GM10847 (cell line): Measurements from ENCODE around the gene TRIM44.

Experiments used
- POLR2A ChIP-seq: IDR thresholded peaks from 2 replicates; pipeline ENCODE4 v1.6.1; 2011; ENCODE audit not compliant: insufficient read length; ENCODE audit errors: extremely low read depth

Gene TRIM44

GRCh38 chr11:35678975-35679374 is 16.4 kb downstream of the TRIM44 start:
- no peak for TF ChIP-seq POLR2A

- no peak for TF ChIP-seq POLR2A
Measured at GRCh38 chr11:35680506-35680905, 17.9 kb downstream of the TRIM44 start.

DNA sequence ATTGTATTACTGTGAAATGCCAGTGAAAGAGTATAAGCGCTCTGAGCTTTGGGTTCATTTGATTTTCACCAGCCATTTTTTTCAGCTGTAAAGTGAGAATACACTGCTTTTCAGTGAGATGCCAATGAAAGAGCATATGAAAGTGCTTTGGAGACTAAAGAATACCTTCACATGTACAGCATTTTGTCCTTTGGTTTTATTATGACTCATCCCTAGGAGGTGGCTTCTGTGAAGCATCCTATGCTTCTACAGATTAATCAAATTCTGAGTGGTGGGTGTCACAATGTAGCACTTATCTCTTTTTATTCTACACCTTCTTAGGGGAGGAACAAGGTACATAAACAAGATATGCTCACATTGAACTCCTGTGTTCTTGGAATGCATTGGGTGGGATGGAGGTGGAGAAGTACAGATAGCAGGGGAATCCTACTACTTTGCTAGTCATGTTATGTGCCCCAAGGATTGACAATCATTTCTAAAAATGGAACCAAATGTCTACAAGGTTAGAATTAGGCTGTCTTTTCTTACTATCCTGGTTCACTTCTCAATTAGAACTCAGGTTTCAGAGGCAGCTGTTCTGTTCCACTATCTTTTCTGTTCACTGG is 18.7 kb downstream of the TRIM44 start:
- no peak for TF ChIP-seq POLR2A

- TF ChIP-seq POLR2A = no peak
Measured at GRCh38 chr11:35682230-35683173, 19.9 kb downstream of the TRIM44 start.

GRCh38 chr11:35683728-35684339 is 21.3 kb downstream of the TRIM44 start:
- no peak for TF ChIP-seq POLR2A

- TF ChIP-seq POLR2A = no peak
Measured at GRCh38 chr11:35688023-35688422, 25.4 kb downstream of the TRIM44 start.

DNA sequence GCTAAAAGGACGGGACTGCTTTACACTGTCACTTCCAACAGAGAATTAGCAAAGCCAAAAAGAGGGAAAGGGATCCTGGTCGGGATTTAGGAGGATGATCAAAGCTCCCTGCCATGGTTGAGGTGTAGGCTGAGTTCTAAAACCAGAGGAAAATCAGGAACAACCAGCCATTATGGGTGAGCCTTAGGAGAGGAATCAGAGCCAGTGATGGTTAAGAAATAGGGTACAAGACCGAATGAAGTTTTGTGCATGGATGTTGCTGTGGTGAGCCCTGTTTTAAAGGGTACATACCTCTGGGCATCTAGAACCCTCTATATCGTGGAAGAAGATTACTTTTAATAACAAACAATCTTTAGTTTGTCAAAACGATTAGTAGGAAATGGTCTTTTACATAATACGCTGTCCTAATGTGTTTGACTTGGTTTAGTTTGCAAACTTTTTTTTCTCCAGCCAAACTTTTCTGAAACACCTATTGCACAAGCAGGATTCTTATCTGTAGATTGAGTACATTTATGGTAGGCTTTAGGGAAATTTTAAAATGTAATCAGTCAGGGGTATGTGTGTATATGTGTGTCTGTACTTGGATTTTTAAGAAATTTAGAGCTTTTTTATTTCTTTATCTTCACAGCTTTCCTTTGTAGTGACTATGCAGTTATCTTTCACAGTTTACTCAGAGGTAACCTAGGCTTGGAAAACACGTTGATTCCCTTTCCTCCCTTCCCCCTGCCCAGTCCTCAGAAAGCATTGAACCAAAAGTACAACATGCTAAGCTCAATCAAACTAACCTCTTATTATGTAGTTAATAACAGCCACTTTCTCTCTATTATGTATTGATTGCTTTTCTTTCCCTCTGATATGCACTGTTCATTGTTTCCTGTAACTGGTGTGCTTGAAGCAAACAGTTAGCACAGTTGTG is 26.8 kb downstream of the TRIM44 start:
- TF ChIP-seq POLR2A = no peak

DNA sequence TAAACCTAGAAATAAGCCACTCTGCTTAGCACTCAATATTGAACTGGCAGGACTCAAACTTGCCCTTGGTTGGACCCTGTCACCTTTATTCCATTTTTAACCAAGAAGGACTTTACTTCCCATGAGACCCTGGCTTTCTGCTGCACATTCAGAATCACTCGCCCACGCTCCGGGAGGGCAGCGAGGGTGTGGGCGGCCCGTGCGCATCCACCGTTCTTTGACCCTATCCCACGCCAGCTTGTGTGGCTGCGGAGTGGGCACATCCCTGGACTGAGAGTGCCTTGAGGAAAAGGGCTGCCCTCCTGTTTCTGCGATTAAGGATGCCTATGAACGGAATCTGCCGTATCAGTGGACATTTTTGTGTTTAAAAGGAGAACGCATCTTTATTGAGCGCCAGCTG is 39.6 kb downstream of the TRIM44 start:
- TF ChIP-seq POLR2A = no peak

DNA sequence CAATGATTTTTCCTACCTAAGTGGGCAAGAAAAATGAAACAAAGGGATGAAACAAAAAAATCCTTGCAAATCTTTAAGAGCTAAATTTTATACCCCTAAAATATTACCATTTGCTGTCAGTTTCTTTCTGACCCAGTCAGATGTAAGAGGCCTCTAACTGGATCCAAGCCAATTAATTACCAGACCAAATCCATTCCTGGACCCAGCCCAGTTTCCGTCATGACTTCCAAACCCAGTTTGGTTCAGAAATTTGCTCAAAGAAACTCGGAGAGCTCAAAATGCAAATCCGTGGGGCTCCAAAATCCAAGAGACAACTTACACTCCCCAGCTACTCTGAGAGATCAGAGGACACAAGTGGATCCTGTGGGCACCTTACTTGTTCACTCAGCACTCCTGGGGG is 46.8 kb downstream of the TRIM44 start:
- no peak for TF ChIP-seq POLR2A

GRCh38 chr11:35711173-35711910 is 48.8 kb downstream of the TRIM44 start:
- TF ChIP-seq POLR2A = no peak

DNA sequence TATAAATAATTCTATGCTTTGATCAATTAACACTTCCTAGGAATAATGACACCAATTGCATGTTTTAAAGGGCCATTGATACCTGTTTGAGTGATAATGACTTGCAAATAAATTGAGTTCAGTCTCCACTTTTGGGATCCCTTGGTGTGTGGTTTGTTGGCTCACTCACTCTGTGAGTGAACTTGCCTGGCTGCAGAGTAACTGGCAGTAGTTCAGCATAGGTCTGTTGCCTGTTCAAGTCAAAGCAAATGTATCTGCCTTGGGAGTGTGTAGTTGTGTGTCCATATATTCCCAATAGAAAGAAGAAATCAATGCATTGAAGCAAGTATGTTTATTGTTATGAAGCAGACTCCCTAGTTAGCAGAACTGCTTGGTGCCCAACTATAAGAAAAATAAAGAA is 49.3 kb downstream of the TRIM44 start:
- TF ChIP-seq POLR2A = no peak

DNA sequence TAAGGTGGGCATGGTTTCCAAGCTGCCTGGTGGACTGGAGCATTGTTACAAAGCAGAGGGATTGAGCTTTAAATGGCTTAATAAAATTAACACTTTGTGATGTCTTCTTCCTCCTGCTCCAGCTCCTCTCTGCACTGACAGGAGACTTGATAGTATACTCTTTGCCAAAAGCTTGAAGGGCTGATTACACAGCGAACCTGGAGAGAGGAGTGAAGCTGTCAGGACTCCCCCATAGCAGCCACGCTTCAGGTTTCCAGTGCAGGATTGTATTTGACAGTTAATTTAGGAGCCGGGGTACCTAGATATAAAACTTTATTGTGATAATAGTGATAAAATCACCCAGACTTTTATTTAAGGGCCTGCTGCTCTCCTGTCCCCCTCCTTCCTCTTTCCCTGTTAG is 50.0 kb downstream of the TRIM44 start:
- TF ChIP-seq POLR2A = no peak

DNA sequence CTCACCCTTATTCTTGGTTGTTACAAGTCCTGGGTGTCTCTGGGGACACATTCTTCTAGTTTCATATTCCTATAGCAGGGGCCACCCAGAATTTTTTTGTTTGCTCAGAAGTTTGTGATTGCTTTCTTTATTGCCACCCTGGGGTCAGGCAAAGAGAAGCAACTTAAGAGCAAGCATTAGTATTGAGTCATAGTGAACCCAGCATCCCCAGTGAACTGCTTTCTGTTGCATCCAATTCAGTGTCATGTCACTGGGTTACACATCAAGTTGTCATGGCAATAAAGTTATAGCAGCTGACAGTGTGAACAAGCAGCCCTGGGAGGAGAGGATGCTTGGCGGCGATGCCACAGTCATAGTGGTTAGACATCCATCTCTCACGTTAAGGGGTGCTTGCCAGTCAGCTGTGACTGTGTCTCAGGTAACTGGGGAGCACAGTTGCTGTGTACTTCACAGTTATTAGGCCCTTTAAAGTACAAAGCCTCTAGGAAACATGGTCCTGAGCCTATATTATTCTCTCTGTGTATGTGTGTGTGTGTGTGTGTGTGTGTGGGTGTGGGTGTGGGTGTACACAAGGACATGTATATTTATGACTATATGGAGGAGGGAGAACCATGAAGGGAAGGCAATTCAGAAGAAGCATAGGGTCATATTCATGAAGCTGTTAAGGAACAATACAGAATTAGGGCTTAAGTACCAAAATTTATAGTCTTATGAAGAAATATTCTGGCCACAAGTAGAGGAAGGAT is 52.5 kb downstream of the TRIM44 start:
- TF ChIP-seq POLR2A = no peak

- TF ChIP-seq POLR2A = no peak
Measured at GRCh38 chr11:35717043-35717442, 54.5 kb downstream of the TRIM44 start.

DNA sequence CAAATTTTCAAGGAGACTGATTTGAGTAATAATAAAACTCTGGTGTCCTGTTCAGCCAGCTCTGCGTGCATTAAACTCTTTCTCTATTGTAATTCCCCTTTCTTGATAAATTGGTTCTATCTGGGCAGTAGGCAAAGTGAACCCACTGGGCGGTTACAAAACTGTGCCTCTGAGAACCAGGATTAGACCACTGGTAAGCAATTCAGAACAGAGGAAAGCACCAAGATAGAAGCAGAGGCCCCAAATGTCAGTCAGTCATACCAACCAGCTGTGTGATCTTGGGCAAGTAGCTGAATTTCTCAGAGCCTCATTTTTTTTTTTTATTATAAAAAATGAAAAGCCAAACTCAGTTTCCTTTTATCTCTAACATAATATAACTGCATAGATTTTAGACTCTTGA is 54.9 kb downstream of the TRIM44 start:
- no peak for TF ChIP-seq POLR2A
